Measurements from ENCODE around the gene USF1. TPM values are rescaled to one million over a fixed set of nuclear protein-coding genes. Genes with fewer than 3 reads are reported as not detected.

Gene USF1, protein sequence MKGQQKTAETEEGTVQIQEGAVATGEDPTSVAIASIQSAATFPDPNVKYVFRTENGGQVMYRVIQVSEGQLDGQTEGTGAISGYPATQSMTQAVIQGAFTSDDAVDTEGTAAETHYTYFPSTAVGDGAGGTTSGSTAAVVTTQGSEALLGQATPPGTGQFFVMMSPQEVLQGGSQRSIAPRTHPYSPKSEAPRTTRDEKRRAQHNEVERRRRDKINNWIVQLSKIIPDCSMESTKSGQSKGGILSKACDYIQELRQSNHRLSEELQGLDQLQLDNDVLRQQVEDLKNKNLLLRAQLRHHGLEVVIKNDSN
- 85.4 and 91.7 TPM in 2 replicates for total RNA-seq

GRCh38 chr1:161045736-161046604 is at the start of gene USF1:
USF1 (minus strand) TSS chr1:161045977; CDS start chr1:161043275, 2,702 bp downstream.

DNA sequence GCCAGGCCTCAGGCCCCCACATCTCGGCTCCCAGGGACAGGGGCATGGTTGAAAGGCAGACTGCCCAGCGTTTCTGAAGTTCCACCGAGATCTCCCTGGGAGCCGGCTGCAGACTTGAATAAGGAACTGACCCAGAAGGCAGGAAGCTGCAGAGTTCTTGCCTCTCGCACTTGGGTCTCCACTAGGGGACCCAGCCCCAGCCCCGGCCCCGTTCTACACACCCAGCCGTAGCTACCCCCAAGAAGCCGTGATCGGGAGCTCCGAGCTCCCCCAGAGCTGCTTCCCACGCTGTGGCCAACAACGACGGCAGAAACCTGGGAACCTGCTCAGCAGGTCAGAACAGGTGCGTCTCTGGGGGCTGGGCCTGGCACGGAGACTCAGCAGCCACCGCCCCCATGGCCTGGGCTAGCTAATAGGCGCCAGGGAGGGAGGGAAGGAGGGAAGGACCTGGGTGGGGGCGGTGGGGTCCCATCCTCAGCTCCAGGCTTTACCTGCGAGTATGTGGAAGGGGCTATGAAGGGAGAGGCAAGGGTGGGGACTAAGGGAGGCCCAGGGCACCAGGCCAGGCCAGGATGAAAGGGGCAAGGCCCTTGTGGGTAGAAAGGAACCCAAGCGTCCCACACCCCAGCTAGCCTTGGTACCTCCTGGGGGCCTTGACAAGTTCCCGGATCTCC is 43.6 kb upstream of the USF1 start, which contains the start of gene NECTIN4:
Gene NECTIN4 (minus strand): TSS at position 308 of the 674 bp plus-strand sequence. CDS start 262 bp downstream, at position 46.

GRCh38 chr1:161069731-161070270 is 24.0 kb upstream of the USF1 start, which contains the start of gene ARHGAP30:
ARHGAP30 (minus strand) TSS chr1:161069891; CDS start chr1:161069624, 267 bp downstream.

GRCh38 chr1:161038523-161039153 is 7.1 kb downstream of the USF1 start, which contains the start of gene TSTD1:
TSTD1 (minus strand) TSS chr1:161038964; CDS start chr1:161038889, 75 bp downstream.

GRCh38 chr1:161020509-161021164 is 25.1 kb downstream of the USF1 start, which contains the start of gene F11R:
F11R (minus strand) TSS chr1:161021152; CDS start chr1:161021073, 79 bp downstream.

Other genes with a start within 250 kb of the USF1 start
- not detected in 2 replicates for gene LY9, start 249.8 kb downstream of the USF1 start, total RNA-seq
- gene CD244, start 183.1 kb downstream of the USF1 start, total RNA-seq: not detected in 2 replicates
- not detected in 2 replicates for gene ITLN1, start 160.8 kb downstream of the USF1 start, total RNA-seq
- 0.09 TPM in 1 of 2 replicates, not detected in the other for gene ITLN2, start 91.2 kb downstream of the USF1 start, total RNA-seq
- gene F11R, start 24.8 kb downstream of the USF1 start, total RNA-seq: 111 and 184 TPM in 2 replicates
- gene TSTD1, start 7.0 kb downstream of the USF1 start, total RNA-seq: 9.1 and 15.4 TPM in 2 replicates
- gene ARHGAP30, start 23.9 kb upstream of the USF1 start, total RNA-seq: not detected in 2 replicates
- gene NECTIN4, start 43.6 kb upstream of the USF1 start, total RNA-seq: under 0.01 and 0.34 TPM in 2 replicates
- gene KLHDC9, start 52.4 kb upstream of the USF1 start, total RNA-seq: 0.95 and 1.6 TPM in 2 replicates
- gene PFDN2, start 72.1 kb upstream of the USF1 start, total RNA-seq: 38.9 and 39.4 TPM in 2 replicates
- gene NIT1, start 72.1 kb upstream of the USF1 start, total RNA-seq: 9.1 and 12.4 TPM in 2 replicates
- gene DEDD, start 86.7 kb upstream of the USF1 start, total RNA-seq: 43.3 and 50.0 TPM in 2 replicates
- gene UFC1, start 108.0 kb upstream of the USF1 start, total RNA-seq: 154 and 165 TPM in 2 replicates
- 3.7 and 4.0 TPM in 2 replicates for gene USP21, start 113.5 kb upstream of the USF1 start, total RNA-seq
- gene PPOX, start 120.4 kb upstream of the USF1 start, total RNA-seq: 11.9 and 15.5 TPM in 2 replicates
- 15.6 and 20.3 TPM in 2 replicates for gene B4GALT3, start 131.5 kb upstream of the USF1 start, total RNA-seq
- 10.0 and 13.3 TPM in 2 replicates for gene ADAMTS4, start 153.1 kb upstream of the USF1 start, total RNA-seq
- gene NDUFS2, start 156.4 kb upstream of the USF1 start, total RNA-seq: 161 and 182 TPM in 2 replicates
- gene FCER1G, start 169.3 kb upstream of the USF1 start, total RNA-seq: 0.17 TPM in 1 of 2 replicates, not detected in the other
- gene APOA2, start 177.7 kb upstream of the USF1 start, total RNA-seq: not detected in 2 replicates
- 10.2 and 10.9 TPM in 2 replicates for gene TOMM40L, start 180.1 kb upstream of the USF1 start, total RNA-seq
- gene NR1I3, start 192.2 kb upstream of the USF1 start, total RNA-seq: not detected in 2 replicates
- not detected in 2 replicates for gene PCP4L1, start 212.8 kb upstream of the USF1 start, total RNA-seq

All from dermis lymphatic vessel endothelial cell (primary cell).